T-helper 17 cell (primary cell): ENCODE measurements around the gene EVA1B. TPM values are rescaled to one million over a fixed set of nuclear protein-coding genes. Genes with fewer than 3 reads are reported as not detected.
A peak's percentile ranks its signal among the peaks of the same experiment; 100 is the strongest.

Experiments used
- ATAC-seq: fragments of 150-1000 bp; cut with Tn5 transposase; 2 replicates; pipeline ENCODE4 v1.10.0; 2021; ENCODE audit warnings: mild to moderate bottlenecking, moderate library complexity
- DNase-seq, 3 donors: peaks; one replicate each; pipeline versions ENCODE4 v3.0.0 to v3.0.0-alpha.2; 2020 to 2021
- H3K9me3 ChIP-seq: one replicate; pipeline ENCODE4 v1.7.0; 2013; ENCODE audit warnings: low read length, mild to moderate bottlenecking; ENCODE audit not compliant: control insufficient read depth, poor library complexity, severe bottlenecking
- H3K27ac Mint-ChIP-seq: one replicate; pipeline ENCODE4 v1.8.0; 2022; ENCODE audit warnings: mild to moderate bottlenecking, moderate library complexity, mixed read lengths
- H3K27me3 Mint-ChIP-seq: one replicate; pipeline ENCODE4 v1.8.0; 2022; ENCODE audit warnings: mixed read lengths
- H3K36me3 Mint-ChIP-seq: one replicate; pipeline ENCODE4 v1.8.0; 2022; ENCODE audit warnings: low read depth, mixed read lengths
- H3K4me1 Mint-ChIP-seq: one replicate; pipeline ENCODE4 v1.8.0; 2022; ENCODE audit warnings: mild to moderate bottlenecking, mixed read lengths
- H3K4me3 Mint-ChIP-seq: one replicate; pipeline ENCODE4 v1.8.0; 2022; ENCODE audit warnings: mild to moderate bottlenecking, moderate library complexity, mixed read lengths
- total RNA-seq, 4 donors: library from RNA in 2 of 4; stranded (reverse) in 2 of 4; gene quantifications; one replicate each; pipeline ENCODE4 v1.2.3 and lab custom pipeline; 2022 to 2026

EVA1B gene
- total RNA-seq, 2 donors from 2014 or later, result 6.2 to 10.8 TPM

GRCh38 chr1:36352910-36353878, 29.7 kb upstream of the EVA1B start:
- Mint-ChIP-seq H3K27ac (peak overlapping the region; percentile 78), H3K4me1 (peaks cover 26% of the 10 kb centered on the region), H3K4me3 (no peak overlapping the region), H3K36me3 (peaks cover 2% of the 10 kb centered on the region), H3K27me3 (no peaks in the 10 kb centered on the region)
- no peak for DNase-seq
- H3K9me3 ChIP-seq, result no peaks in the 10 kb centered on the region
- no peak for ATAC-seq

GRCh38 chr1:36352125-36352909, 28.9 kb upstream of the EVA1B start:
- ATAC-seq (no peak), DNase-seq (no peak)
- H3K27ac Mint-ChIP-seq, result peak overlapping the region; percentile 78
- H3K4me1 Mint-ChIP-seq, result peaks cover 26% of the 10 kb centered on the region
- H3K4me3 Mint-ChIP-seq, result peak overlapping the region; percentile 36
- peaks cover 4% of the 10 kb centered on the region for H3K36me3 Mint-ChIP-seq
- H3K27me3 Mint-ChIP-seq, result no peaks in the 10 kb centered on the region
- no peaks in the 10 kb centered on the region for H3K9me3 ChIP-seq

- DNase-seq (no peak), ATAC-seq (no peak)
- no peaks in the 10 kb centered on the region for H3K9me3 ChIP-seq
- peak overlapping the region; percentile 87 for H3K27ac Mint-ChIP-seq
- H3K36me3 Mint-ChIP-seq, result peaks cover 4% of the 10 kb centered on the region
- peaks cover 27% of the 10 kb centered on the region for H3K4me1 Mint-ChIP-seq
- no peaks in the 10 kb centered on the region for H3K27me3 Mint-ChIP-seq
- H3K4me3 Mint-ChIP-seq, result no peak overlapping the region
These were observed 28.0 kb upstream of the EVA1B start for GRCh38 chr1:36351227-36351977.

DNA sequence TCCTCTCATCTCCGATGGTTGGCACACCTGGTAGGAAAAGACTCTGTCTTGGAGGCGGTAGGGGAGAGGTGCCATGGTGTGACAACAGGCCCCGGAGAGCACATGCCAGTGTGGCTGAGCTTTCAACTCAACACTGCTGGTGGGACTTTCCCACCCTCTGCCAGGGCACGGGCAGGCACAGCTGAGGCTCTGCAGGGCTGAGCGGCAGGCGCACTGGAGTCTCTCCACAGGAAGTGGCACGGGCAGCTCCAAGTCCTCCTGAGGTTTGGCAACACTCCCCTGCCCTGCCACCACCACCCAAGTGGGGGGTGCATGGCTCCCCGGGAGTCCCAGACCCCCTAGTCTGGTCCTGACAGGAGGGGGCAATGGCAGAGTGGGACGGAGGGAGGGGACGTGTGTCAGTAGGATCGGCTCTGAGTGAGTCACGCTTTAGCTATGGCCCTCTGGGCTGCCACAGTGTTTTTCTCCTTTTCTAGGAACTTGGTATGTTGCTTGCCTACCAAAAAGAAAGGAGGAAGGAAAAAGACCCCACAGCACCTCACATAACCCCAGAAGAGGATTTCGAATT, 27.3 kb upstream of the EVA1B start:
- H3K27me3 Mint-ChIP-seq, result no peaks in the 10 kb centered on the region
- H3K36me3 Mint-ChIP-seq, result peaks cover 4% of the 10 kb centered on the region
- H3K4me3 Mint-ChIP-seq, result peak overlapping the region; percentile 52
- peaks cover 27% of the 10 kb centered on the region for H3K4me1 Mint-ChIP-seq
- ATAC-seq, result peak; percentile 99
- peak overlapping the region; percentile 87 for H3K27ac Mint-ChIP-seq
- no peaks in the 10 kb centered on the region for H3K9me3 ChIP-seq
- peak; percentile 29 to 60 (median 46) for DNase-seq

DNA sequence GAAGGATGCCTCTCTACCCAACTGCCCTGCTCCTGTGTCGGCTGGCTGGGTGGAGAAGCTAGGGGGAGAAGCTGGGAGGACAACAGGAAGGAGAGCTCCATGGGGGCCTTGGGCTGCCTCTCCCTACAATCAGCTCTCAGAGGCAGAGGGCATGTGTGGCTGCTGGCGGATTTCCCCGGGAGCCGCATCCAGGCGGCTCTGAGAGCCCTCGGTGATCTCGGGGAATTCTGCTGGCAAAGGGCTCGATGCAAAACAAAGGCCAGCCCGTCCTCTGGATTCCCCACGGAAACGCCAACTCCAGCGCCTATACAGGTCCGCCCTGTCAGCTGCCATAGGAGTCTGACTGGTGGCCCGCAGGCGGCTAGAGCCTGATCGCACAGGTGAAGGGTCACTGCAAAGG, 26.4 kb upstream of the EVA1B start:
- Mint-ChIP-seq H3K4me1 (peaks cover 25% of the 10 kb centered on the region), H3K27me3 (no peaks in the 10 kb centered on the region), H3K36me3 (peaks cover 4% of the 10 kb centered on the region), H3K4me3 (peak overlapping the region; percentile 52), H3K27ac (peak overlapping the region; percentile 87)
- ATAC-seq (no peak), DNase-seq (no peak)
- H3K9me3 ChIP-seq, result no peaks in the 10 kb centered on the region

DNA sequence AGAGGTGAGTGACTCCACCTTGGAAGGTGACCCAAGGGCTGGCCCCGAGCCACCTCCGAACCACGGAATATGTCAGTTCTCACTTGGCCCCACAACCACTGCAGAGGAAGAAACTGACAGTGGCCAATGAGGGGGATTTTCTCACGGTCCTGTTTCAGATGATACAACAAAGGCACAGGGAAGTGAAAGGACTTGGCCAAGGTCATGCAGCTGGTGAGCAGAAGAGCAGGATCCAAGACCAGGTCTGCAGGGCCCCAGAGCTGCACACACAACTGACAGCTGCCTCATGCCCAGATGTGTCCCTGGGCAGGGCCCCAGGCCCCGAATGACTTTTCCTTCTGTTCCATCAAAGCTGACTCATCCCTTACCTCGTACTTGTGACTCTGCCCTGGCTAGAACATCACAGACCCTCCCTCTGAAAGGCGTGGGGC, 25.8 kb upstream of the EVA1B start:
- peaks cover 6% of the 10 kb centered on the region for H3K36me3 Mint-ChIP-seq
- no peak overlapping the region for H3K4me3 Mint-ChIP-seq
- no peak overlapping the region for H3K27ac Mint-ChIP-seq
- no peaks in the 10 kb centered on the region for H3K27me3 Mint-ChIP-seq
- ATAC-seq (no peak), DNase-seq (no peak)
- H3K9me3 ChIP-seq, result no peaks in the 10 kb centered on the region
- H3K4me1 Mint-ChIP-seq, result peaks cover 25% of the 10 kb centered on the region

- no peaks in the 10 kb centered on the region for H3K9me3 ChIP-seq
- peak overlapping the region; percentile 29 for H3K27ac Mint-ChIP-seq
- ATAC-seq (no peak), DNase-seq (no peak)
- H3K4me3 Mint-ChIP-seq, result no peak overlapping the region
- peaks cover 21% of the 10 kb centered on the region for H3K4me1 Mint-ChIP-seq
- H3K27me3 Mint-ChIP-seq, result no peaks in the 10 kb centered on the region
- H3K36me3 Mint-ChIP-seq, result peaks cover 6% of the 10 kb centered on the region
These were observed 23.4 kb upstream of the EVA1B start for GRCh38 chr1:36346741-36347370.

DNA sequence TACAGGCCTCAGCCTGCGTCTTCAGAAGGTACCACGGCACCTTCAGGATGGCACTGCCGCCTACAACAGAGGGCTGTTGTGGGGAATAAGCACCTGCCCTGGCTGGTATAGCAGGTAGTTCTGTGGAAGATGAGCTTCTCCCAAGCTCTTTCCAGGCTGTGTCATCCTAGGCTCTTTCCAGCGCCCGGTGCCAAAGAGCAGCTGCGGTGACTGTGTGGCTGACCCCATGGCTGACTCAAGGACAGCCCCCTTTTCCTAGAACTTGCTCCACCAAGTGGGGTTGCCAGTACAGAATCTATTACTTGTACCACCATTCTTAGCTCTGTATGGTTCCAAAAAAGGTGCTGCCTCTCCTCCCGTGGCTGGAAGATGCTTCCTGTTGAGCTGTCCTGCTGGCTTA, 21.9 kb upstream of the EVA1B start:
- H3K27ac Mint-ChIP-seq, result no peak overlapping the region
- H3K9me3 ChIP-seq, result no peaks in the 10 kb centered on the region
- peaks cover 16% of the 10 kb centered on the region for H3K4me1 Mint-ChIP-seq
- no peaks in the 10 kb centered on the region for H3K27me3 Mint-ChIP-seq
- DNase-seq (no peak), ATAC-seq (no peak)
- peaks cover 11% of the 10 kb centered on the region for H3K36me3 Mint-ChIP-seq
- no peak overlapping the region for H3K4me3 Mint-ChIP-seq

GRCh38 chr1:36344395-36344680, 20.9 kb upstream of the EVA1B start:
- no peaks in the 10 kb centered on the region for H3K27me3 Mint-ChIP-seq
- no peaks in the 10 kb centered on the region for H3K9me3 ChIP-seq
- ATAC-seq (no peak), DNase-seq (no peak)
- H3K4me3 Mint-ChIP-seq, result no peak overlapping the region
- H3K36me3 Mint-ChIP-seq, result peaks cover 11% of the 10 kb centered on the region
- no peak overlapping the region for H3K27ac Mint-ChIP-seq
- peaks cover 17% of the 10 kb centered on the region for H3K4me1 Mint-ChIP-seq

- no peaks in the 10 kb centered on the region for H3K27me3 Mint-ChIP-seq
- no peak for DNase-seq
- peak overlapping the region; percentile 19 for H3K27ac Mint-ChIP-seq
- H3K4me3 Mint-ChIP-seq, result no peak overlapping the region
- no peak for ATAC-seq
- H3K36me3 Mint-ChIP-seq, result peaks cover 11% of the 10 kb centered on the region
- peaks cover 22% of the 10 kb centered on the region for H3K4me1 Mint-ChIP-seq
- H3K9me3 ChIP-seq, result no peaks in the 10 kb centered on the region
These were observed 20.4 kb upstream of the EVA1B start for GRCh38 chr1:36343651-36344394.

DNA sequence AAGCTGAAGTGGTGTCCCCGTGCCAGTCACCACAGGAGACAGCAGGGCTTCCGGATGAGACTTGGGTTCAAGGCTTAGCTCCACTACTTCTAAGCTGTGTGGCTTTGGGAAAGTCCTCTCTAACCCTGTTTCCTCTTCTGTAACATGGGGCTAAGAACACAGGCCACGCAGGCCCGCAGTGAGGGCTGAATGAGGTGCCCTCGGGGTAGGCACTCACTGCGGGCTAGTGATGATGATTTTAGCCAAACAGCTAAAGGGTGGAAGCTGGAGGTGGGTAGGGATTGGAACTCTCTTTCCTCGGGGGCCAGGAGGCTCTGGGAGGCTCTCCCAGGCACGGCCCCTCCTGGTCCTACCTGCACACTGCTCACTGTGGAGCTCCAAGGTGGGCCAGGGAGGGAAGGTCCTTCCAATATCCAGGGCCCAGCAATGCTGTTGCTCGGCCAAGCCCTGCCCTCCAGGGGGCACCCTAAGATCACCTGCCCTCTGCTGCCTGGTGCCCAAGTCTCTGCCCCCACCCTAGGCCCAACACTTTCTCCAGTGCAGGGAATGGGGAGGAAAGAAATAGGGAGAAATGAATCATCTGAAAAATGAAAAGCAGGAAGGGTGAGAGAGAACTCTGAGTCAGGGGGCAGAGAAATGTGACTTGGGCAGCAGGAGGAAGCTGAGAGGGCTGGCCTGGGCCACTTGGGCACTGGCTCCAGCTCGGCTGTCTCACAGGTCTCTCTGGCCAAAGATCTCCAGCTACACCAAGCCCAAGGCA, 19.2 kb upstream of the EVA1B start:
- Mint-ChIP-seq H3K27ac (peak overlapping the region; percentile 19), H3K4me1 (peaks cover 26% of the 10 kb centered on the region), H3K36me3 (peaks cover 7% of the 10 kb centered on the region), H3K4me3 (no peak overlapping the region), H3K27me3 (no peaks in the 10 kb centered on the region)
- peak; percentile 89 for ATAC-seq
- H3K9me3 ChIP-seq, result no peaks in the 10 kb centered on the region
- DNase-seq, result peak; percentile 40 to 59 (median 42)
